Left forelimb (tissue), 1 donor: ENCODE results near the gene AATF.

Experiments used
- DNase-seq: peaks from one replicate; pipeline ENCODE4 v3.0.0-alpha.2; 2018; ENCODE audit warnings: low spot score

The AATF gene

DNA sequence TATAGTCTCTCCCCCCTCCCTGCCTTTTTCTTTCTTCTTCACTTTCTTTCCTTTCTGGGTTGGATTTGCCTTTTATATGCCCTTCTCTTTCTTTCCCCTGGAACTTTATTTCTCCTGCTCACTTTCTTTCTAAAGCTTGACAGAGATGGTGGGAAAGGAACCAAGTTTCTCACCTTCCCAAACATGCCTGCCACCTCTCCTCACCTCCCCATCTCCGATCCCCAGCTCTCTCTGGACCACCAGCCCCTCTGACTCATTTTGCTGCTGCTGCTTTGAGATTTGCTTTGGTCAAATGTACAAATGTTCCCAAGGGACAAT, 18.2 kb upstream of the AATF start:
- DNase-seq = no peak

DNA sequence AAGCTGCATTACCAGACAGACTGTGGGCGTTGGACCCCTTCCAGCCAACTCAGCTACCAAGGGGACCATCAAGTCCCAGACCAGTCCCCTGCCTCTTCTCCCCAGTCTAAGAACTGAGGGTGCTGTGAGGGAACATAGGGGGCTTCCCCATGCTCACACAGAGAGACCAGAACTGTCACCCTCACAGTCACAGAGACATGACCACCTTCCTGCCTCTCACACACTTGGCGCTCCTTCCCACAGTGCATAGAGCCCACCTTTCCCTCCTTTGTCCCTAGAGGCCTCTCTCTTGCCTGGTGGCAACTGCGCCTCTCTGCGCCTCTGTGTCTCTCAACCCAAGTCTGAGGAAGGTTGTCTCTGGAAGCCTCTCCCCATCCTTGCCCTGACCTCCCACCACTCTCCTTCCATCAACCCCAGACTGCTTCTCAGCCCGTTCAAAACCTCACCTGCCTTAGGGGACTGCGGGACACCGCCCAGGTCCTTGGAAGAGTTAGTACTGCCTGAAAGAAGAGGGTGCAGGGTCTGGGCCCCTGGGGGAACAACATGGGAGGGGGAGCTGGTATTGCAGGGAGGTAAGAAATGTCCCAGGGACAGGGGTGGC, 17.6 kb upstream of the AATF start:
- no peak for DNase-seq

DNA sequence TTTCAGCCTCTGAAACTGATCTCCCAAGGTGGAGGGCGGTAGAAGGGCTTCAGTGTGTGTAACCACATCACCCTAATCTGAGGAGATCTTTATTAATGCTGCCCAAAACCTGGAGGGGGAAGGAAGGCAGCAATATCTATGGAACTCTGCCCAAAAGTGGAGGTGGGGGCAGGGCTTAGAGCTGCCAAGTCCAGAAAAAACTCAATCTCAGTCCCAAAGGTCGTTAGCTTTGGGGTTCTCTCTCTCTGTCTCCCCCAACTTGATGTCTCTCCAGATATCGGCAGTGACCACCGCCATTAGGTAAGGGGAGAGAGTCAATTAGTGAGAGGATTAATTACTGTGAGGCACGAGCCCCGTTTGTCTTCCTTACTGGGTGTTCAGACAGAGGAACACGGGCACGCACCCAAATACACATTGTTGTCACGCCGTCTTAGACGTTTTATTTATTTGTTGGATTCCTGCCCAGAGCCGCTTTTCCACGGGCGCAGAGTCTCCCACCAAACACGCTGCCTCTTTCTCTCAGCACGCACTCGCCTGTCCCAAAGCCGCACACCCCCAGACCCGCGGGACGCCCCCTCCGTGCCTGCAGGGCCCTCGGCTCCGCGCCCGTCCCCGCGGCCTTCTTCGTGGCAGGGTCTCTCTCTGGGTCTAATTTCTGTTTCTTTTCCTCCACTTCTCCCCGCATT, 16.9 kb upstream of the AATF start:
- DNase-seq = no peak

DNA sequence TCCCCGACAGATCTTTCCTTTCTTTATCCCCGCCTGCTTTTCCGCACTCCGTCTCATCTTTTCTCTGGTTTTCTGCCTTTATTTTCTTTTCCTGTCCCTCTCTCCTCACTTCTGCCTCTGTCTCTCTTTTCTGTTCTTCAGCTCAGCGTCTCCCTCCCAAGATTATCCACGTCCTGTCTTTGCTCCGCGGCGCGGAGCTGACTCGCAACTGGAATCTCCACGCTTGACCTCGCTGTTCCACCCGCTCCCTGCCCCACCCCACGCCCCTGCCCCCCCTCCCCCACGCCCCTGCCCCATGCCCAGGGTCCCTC, 16.4 kb upstream of the AATF start:
- DNase-seq = no peak

DNA sequence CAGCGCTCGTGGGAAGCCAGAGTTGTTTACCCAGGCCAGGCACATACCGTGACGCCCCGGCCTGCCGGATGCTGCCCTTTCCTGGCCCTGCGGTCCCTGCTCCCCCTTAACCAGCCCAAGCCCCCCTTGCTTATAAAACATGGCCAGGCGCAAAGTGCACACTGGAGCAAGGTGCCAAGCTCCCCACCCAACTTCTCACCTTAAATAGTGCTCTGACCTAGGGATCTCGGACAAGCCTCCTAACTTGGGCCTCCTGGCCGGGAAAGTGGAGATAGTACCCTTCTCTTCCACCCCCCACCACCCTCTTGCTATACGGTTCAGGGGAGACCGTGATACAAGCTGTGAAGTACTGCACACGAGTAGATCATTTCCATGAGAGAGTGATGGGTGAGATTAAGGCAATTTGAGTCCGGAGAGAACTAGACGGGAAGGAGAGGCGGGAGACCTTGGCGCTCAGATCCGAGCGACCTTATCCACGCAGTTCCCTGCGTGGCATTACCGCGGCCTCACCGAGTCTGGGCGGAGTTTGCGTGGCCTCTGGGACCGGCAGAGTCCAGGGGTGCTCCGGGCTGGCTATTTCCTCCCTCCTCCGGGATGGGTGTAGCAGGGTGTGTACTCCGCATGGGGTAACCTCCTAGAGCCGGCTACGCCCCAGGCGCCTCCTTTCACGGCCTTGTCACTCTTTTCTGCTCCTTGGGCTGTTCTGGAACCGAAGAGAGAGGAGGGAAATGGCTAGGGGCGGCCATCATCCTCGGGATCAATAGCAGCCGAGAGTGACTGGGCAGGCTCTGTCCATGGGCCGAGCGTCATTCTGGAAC, 15.9 kb upstream of the AATF start:
- no peak for DNase-seq

DNA sequence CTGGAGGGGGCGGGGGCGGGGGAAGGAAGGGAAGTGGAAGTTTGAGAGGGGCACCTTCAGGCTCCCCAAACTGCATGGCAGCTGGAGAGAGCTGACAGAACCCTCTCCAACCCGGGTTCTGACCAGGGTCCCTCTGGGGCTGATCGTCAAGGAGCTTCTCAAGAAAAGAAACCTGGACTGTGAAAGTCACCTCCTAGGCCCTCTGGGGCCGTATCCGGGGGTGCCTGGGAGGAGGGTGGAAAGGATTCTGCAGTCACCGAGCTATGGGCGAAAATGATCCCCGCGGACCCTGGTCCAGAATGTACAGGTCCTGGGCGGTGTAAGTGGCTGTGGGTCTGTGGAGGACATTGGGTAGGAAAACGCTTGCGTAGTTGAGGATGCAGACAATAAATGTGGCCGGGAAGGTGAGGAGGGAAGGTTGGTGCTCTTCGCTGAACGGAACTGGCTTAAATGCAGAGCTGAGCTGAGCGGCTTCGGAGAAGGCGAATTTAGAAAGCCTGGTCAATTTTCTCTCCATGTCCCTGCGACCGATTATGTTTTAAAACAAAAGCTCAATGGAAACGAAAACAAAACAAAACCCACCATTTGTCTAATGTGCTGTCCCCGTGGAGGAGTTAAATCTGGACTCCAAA, 15.1 kb upstream of the AATF start:
- DNase-seq = no peak

DNA sequence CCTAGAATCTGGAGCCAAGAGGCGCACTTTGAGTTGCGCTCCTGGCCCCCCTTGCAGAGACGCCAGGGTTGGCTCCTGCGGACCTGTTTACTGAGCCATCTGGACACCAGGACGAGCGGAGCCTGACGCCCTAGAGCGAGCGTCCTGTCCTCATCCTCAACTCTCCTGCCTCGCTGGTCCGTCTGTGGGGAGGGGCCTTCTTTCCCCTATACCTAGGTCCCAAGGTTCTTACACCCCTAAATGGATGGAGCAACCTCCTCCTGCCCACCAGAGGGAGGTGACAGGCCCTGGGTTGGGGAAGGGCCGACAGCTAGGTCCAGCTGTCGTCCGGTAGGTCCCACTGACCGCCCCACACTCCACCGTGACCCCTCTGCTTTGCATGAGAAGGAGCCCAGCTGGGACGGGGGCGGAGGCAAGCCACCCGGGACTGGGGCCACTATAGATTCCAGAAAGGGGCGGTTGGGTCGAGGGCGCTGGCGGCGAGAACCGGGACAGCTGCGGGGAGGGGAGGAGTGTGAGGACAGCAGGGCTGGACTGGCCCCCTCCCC, 14.5 kb upstream of the AATF start:
- no peak for DNase-seq

DNA sequence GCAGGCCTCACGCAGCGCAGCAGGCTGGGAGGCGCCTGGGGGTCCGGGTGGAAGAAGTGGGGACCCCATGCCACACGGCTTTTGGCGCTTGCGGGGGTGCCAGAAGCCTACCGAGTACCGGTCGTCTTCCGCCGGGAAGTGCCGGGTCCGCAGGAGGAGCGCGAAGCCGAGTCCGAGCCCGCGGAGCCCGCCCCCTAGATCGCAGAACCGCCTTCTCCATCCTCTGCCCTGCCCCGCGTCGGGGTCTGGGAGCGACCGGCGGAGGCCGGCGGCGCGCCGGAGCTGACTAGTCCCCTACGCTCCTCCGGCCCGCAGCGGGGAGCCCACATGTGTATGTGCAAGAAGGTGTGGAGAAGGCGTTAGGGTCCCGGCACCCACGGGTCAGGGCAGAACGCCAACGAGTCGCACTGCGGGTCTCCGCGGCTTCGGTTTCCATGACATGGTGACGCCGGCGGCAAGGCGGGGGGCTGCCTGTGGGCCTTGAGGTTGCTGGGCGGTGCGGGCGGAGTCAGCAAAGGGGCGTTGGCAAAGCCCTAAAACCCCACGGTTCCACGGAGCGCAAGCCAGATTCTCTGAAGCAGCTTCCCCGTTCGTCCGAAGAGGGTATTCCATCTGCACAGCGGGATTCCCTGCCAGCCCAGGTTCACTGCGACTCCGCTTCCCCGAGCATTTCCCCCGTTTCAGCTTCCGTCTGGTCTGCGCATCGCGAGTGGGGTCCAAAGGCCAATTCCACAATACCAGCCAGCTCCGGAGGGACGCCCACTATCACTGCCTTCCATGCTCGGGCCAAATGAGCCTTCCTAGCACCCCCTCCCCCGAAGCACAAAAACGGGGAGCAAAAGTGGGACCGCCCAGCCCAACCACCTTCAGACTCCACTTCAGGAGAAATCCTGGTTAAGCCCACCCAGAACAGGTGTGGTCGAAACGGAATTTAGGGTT, 13.8 kb upstream of the AATF start:
- no peak for DNase-seq

DNA sequence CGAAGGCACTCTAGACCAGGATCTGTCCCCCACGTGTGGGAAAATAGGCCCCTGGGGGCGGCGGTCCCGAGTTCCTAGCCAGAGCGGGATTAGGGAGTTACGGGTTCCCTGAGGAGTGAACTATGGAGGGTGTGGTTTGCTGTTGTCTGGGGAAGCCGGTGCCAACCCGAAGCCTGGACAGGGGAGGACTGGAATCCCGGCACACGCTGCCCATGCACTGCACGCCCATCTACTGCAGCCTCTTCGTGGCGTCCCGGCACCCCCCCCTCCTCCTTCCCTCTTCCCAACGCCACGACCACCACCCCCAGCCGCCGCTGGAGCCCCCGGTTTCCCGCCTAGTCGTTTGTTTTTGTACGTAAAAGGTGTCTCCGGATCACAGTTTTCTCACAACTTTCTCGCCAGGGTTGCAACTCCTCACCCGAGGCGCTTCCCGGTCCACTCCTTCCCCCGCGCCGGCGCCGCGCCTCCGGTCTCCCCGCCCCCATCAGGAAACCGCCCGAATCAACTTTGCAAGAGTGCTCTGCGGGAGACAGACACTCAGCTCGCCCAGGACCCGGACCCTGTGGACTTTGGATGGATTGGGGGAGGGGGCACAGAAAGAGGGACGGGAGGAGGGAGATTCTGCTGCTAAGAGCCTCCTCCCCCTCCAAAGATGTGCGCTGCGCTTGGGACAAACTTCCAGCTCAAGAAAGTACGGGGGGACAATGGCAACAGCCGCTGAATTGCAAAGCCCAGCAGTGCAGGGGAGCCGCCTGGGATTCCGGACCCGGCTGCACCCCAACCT, 12.9 kb upstream of the AATF start:
- no peak for DNase-seq

DNA sequence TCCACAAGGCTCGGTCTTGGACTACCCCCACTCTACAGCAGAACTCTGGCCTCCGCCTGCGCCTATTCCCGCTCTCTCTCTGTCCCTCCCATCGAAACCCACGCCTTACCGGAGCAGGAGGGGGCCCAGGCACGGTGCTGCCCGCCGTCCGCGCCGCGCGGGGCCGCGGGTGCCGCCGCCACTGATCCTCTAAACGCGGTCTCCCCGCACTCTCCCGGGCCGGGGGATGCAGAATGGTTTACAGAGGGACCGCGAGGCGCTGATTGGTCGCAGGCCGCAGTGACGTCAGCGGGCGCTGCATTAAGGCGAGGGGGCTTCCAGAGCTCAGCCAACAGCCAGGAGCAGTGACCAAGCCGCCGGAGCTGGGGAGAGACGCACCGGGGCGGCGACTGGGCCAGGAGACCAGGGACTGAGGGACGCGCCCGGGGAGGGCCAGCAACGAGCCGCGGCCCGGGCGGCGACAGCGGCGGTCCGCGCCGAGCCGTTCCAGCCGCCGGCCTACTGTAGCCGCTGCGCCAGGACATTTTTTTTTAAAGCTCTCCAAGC, 12.2 kb upstream of the AATF start:
- DNase-seq = no peak

DNA sequence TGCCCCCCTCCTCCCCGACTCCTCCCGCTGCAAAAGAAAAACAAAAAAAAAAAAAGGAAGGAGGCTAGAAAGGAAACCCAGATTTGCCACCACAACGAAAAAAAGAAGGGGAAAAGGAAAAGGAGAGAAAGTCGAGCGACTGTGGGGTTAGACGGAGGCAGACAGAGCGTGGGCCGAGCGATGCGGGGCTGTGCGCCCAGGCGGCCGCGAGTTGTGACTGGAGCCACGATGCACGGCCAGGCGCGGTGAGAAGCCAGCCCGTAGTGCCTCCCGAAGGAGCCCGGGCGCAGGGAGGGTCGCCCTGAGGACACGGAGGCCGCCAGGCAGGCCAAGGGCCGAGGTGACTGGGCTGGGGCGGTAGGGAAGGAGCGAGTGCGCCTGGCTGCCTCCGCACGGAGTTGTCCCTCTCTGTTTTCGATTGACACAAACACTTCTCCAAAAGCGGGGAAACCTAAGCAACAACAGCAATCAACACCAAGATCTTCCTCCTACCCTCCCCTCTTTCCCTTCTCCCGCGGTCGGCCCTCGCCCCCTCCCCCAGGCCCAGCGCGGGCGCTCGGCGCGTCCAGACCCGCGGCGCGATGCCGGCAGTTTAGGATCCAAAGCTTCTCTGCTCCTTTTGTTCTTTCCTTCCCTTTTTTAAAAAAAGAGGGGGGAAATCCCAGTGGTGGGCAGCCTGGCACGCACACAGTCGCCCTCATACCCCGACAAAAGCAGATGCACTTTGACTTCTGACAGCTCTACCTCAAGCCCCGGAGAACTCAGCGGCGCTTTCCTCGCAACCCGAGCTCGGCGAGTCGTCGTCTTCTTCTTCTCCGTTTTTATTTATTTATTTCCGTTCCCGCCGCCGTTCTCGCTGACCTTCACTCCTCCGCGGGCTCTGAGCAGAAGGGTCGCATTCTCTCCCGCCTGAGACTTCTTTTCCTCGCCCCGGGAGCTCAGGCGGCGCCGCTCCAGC, 11.5 kb upstream of the AATF start, which contains the start of gene LHX1:
LHX1 (plus strand) TSS at position 475 of the 958 bp plus-strand sequence. CDS start 723 bp downstream, outside the sequence.
- no peak for DNase-seq

DNA sequence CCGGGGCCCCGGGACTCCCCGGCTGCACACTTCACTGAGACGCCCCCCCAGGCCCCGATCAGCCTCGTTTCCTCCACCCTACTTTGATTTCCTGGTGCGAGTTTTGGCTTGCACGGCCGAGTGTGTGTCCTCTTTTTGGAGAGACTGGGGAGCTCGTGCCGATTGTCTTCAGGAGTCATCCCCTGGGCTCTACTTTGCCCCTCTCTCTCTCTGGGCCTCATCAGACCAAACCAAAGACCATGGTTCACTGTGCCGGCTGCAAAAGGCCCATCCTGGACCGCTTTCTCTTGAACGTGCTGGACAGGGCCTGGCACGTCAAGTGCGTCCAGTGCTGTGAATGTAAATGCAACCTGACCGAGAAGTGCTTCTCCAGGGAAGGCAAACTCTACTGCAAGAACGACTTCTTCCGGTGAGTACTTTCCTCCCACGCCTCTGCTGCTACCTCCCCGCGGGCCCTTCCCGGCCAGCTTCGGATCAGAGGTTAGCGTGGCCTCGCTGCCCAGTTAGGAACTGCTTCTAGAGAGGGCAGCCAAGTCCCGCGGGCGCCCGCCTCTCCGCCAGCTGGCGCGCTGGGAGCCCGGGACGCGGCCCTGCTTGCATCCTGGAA, 10.7 kb upstream of the AATF start:
- no peak for DNase-seq

DNA sequence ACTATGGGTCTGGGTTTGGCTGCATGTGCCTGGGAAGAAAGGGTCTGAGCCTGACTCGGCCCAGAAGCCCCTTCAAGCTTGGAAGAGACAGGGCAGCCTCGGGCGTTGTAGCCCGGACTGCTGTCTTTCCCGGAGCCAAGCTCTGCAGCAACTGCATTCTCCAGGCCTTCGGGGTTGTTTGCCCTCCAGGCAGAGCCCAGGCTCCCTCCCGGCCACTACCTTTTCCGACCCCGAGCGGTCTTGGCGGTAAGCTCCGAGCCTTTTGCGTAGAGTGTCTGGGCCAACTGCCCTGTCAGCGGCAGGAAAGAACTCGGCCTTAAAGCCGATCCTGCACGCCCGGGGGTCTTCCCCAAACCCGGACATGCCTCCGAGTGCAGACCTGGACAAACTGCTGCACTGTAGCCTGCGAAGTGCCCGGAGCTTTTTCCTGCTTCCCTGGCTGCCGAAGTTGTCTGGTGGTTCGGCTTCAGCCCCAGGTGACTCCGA, 10.1 kb upstream of the AATF start:
- no peak for DNase-seq

DNA sequence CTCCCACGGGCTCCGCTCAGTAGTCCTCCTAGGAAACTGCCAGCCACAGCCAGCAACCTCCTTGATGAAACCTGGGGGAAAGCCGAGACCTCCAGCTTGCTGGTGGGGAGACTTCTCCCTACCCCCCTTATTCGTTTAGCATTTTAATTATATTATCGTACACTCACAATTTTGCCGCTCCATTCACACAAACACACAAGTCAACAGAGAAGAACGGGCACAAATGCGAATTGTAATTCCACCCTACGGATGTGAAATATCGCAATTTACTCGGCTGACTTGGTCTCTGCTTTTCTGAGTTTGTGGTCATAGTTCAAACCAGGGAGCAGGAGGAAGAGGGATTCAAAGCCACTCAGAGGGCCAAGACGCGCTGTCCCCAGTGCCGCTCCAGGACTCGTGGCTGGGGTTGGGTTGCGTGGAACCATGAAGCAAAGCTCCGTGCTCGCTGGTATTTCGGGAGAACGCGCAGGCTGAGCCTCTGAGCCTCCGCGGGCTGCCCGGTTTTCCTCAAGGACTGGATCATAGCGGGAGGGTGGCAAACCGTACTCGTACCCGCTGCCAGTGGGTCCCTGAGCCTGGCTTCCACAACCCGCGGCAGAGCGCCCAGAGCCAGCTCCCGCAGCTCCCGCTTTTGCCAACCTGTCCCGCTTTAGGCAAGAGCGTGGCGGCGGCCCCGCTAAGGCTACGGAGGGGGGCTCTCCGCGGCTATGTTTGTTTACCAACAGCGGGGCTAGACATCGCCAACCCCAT, 9.5 kb upstream of the AATF start:
- DNase-seq = no peak

DNA sequence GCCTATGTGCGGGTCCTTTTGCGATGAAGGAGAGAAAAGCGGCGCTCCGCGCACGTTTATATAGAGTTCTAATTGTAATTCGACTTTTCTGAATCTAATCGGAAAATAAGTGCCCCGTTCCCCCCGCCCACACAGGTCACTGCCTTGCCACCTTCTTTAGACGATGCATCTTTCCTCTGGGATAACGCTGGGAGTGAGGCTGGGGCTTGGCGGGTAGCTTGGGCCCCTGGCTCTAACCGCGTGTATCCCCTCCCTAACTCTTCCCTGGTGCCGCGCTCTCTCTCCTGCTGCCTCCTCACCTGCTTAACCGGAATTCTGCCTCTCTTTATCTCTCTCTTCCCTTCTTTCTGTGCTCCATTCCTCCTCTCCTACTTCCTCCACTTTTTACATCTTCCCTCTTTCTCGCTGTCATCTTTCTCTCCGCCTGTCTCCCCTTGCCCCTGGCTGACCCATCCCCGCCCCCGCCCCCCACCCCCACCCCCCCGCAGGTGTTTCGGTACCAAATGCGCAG, 8.9 kb upstream of the AATF start:
- no peak for DNase-seq

DNA sequence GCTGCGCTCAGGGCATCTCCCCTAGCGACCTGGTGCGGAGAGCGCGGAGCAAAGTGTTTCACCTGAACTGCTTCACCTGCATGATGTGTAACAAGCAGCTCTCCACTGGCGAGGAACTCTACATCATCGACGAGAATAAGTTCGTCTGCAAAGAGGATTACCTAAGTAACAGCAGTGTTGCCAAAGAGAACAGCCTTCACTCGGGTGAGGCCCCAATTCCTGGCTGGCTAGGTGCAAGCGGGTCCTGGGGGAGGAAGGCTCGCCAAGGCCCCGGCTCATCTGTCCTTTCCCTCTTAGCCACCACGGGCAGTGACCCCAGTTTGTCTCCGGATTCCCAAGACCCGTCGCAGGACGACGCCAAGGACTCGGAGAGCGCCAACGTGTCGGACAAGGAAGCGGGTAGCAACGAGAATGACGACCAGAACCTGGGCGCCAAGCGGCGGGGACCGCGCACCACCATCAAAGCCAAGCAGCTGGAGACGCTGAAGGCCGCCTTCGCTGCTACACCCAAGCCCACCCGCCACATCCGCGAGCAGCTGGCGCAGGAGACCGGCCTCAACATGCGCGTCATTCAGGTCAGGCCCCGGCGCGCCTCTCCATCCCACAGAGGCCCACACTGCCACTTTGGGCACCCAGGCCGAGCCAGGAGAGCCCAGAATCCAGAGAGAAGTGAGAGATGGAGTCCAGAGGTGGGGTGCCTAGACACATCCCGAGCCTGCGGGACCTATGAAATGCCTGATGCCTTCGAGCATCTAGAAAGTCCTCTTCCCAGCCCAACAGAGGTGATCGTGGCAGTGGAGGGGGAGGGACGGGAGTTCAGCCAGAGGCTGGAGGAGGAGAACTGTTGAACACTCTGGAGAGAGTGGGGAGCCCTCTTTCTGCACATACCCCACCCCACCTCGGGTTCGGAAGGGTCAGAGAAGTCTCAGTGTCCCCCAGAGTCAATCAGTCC, 8.2 kb upstream of the AATF start:
- no peak for DNase-seq
